Activated effector memory CD4-positive, alpha-beta T cell treated with anti-CD3 and anti-CD28 coated beads, Interleukin-2, amount 50 U/mL, for 16 hours (primary cell): Measurements from ENCODE around the gene SMAD1.

Experiments
- DNase-seq: peaks from one replicate; pipeline ENCODE4 v3.0.0-alpha.2; 2020

Gene SMAD1

DNA sequence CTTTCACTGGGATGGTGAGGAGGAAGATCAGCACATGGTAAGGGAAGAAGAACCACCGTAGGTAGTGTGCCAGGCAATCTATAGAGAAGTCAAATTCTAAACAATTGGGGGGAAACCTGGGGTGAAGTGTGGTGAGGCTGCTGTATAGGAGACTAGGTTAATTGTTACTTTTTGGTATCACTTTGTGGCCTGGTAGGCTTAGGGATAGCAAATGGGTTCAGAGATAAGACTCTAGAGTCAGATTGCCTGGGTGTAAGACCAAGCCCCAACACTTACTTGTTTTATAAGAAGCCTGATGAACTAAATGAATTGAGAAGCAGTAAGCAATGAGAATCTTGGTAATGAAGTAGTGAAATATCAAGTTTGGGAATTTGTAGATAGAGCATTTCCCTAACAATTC lies 8.7 kb downstream of the SMAD1 start:
- no peak for DNase-seq

DNA sequence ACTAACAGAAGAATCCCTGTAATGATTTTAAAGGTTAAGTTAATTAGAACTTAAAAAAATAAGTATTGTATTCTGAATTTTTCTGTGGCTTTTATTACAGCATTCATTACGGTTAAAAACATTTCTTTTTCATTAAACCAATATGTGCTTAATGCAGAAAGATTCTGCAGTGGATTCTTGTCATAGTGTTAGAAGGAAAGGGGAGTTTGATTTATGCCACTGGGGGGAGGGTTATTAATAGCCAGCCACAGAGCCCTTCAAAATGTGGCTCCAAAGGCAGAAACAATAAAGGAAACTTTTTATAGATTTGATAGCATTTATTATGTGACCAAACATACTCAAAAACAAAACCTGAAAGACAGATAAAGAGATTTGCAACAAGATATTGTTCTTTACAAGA lies 9.1 kb downstream of the SMAD1 start:
- DNase-seq = no peak

DNA sequence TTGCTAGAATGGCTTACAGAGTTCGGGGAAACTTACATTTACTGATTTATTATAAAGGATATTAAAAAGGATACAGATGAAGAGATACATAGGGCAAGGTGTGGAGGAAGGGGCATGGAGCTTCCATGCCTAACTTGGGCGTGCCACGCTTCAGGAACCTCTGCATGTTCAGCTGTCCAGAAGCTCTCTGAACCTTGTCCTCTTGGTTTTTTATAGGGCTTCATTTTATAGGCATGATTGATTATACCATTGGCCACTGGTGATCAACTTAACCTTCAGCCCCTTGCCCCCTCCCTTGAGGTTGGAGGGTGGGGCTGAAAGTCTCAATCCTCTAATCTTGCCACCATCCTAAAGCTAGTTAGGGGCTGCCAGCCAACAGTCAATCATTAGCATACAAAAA lies 10.7 kb downstream of the SMAD1 start:
- DNase-seq = no peak

DNA sequence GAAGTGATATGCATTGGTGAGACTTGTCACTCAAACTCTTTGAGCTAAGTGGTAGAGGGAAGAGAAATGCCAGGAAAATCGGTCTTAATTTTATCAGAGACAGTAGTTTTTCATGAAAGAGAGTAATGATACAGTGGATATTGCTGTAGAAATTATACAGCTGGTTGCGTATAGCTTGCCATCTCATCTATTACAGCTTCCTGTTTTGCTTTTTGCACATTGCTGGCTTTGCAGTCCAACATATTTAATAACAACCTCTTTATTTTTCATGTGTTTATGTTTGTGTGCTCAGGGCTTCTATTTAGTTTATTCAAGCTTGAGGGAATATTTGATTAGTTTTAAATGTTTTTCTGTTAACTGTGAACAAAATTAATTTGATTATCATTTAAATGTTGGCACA lies 11.5 kb downstream of the SMAD1 start:
- no peak for DNase-seq

DNA sequence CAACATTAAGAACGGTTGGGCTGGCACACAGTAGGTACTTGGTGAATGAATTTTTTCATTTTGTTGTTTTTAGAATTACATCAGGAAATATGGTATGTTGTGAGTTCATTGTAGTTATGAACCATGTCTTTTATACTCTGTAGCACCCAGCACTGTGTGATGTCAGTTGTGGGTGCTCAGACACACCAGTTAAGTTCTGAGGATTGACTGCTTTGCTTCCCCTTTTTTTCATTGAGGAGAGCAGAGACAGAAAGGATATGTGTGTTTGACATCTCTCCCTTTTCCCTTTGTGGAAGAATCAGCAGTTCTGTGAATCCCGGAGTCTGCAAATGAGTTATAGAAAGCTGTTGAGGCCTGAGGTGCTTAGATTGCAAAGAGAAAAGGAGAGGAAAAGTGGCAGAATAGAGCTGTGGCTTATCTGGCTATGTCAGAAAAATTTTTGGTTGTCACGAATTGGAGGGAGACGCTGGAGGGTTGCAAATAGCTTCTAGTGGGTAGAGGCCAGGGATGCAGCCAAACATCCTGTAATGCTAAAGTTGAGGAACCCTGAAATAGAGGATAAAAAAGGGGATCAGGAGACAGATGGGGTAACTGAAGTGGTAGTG lies 13.1 kb downstream of the SMAD1 start:
- DNase-seq = no peak

DNA sequence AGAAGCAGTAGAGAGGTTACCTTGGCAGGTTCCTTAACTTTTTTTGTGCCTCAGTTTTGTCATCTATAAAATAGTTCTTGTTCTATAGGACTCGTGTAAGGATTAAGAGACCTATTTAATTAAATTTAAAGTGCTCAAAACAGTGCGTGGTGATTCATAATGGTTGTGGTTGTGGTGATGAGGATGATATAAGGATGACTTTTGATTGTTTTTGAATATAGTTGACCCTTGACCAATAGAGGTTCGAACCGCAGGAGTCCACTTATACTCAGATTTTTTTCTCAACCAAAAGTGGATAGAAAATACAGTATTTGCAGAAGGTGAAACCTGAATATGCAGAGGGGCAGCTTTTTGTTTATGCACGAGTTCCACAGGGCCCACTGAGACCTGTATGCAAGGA lies 14.6 kb downstream of the SMAD1 start:
- DNase-seq = no peak

DNA sequence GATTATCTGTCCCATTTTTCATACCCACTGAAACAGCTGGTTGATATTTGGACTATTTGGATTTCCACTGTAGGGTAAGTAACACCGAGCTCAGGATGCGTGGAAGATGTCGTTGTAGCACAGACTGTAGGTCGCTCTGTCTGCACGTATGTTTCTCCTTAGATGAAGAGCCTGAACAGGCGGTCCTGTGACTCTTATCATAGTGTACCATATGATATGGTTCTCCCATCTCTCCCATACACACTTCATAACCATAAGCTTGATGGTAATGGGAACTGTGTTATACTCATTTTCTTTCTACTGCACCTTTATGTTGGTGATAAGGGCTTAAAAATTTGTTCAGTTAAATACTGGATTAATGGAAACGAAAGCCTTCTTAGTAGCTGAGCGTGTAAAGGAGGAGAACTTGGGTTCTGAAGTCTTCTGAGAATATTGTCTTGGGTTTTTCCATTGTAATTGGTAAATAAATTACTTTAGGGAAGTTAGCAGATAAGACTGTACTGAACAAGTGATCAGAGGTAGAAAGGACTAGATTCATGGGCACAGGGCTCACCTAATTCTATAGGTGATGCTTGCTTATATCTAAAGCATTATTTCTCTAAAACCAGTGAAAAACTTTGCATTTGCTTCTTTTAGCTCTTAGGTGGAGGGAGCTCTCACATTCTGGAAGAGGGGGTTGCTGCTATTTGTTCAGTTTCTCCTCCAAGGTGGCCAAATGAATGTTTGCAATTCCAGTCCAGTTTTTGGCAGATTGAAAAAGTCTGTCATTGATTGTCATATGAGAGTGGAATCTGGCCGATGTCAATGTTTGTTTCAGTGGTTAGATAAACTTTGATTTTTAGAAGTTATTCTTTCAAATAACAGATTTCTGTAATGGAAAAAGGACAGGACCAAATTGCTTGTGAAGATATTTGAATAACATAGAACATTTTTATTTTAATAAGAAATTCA lies 15.8 kb downstream of the SMAD1 start:
- DNase-seq = no peak

DNA sequence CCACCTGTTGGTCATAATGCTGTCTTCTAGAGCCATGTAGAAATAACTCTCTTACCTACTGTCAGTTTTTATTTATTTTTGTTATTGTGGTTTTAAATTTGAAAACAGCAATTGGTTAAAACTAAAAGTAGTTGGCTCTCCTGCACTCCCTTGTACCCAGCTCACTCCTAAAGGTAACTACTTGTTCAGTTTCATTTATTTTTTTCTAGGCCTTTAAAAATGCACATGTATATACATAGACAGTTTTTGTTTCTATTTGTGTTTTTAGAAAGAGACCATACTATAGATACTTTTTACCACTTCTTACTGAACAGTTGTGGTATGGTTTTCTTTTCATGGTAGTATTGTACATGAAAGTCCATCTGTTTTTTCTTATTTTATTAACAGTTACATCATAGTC lies 16.8 kb downstream of the SMAD1 start:
- no peak for DNase-seq

DNA sequence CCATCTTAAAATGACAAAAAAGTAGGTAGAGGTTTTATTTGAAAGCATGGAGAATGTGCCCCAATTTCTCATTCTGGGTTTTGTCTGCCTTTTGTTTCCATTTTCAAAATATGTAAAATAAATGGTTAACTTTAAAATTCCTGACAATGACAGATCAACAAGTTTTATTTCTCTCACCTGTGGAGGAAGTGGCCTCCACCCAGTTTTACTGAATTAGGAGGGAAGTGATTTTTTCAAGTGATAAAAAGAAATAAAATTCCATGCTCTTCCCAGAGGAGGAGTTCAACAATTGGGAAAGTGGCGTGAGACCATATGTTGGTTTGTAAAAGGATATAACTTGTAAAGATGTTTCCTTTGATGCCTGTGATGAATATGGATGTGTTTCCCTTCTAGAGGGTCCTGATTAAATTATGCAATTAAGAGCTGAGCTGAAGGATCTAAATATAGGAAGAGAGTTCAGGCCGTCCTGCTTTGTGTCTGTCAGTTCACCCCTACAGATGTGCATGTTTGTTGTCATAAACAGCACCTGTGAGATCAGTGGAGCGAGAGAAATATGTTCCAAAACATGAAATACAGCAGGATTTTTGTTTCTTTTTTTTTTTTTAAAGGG lies 19.5 kb downstream of the SMAD1 start:
- no peak for DNase-seq

DNA sequence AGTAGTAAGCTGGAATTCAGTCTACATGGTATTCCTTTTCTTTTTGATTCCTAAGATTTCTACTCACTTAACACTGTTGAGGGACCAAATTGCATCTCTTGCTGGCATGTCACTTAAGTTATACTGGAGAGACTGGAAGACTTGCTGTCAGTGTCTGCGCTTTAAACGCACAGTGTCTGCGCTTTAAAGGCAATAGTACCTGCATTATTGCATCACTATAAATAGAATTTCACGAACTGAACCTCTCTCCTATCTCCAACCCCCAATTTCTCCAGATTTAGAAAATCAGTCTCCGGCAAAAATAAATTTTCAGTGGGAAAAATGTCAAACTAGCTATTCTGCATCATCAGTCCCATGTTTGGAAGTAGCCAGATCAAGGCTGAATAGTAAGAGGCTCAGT lies 21.2 kb downstream of the SMAD1 start:
- DNase-seq = no peak

DNA sequence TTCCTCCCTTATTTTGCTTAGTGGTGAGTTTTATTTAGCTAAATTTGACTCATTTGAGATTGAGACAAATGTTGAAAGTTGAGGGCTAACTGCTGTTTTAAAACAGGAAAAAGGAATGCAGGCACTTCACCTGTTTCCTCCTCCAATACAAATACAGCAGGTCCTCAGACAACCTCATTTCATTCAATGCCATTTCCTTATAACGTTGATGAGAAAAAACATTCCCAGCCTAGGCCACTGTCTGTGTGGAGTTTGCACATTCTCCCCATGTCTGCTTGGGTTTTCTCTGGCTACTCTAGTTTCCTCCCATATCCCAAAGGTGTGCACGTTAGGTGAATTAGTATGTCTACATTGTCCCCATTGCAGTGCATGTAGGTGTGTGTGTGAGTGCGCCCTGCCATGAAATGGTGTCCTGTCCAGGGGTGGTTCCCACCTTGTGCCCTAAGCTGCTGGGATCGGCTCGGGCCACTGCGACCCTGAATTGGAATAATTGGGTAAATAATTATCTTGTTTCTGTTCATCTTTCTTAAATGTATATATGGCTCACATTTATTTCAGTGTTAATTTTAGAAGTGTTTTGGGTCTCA lies 21.9 kb downstream of the SMAD1 start:
- no peak for DNase-seq

DNA sequence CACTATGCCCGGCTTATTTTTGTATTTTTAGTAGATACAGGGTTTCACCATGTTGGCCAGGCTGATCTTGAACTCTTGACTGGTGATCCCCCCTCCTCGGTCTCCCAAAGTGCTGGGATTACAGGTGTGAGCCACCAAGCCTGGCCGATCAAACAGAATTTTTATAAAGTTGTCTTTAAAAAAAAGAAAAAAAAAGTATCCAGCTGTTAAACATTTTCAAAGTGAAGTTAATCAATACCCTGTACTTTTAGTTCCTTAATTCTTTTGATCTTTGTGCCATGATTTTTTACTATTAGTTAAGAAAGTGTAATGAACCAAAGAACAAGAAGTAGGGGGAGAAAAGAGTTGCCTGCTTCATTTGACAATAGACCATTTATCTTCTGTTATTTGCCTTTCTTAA lies 24.3 kb downstream of the SMAD1 start:
- DNase-seq = no peak

DNA sequence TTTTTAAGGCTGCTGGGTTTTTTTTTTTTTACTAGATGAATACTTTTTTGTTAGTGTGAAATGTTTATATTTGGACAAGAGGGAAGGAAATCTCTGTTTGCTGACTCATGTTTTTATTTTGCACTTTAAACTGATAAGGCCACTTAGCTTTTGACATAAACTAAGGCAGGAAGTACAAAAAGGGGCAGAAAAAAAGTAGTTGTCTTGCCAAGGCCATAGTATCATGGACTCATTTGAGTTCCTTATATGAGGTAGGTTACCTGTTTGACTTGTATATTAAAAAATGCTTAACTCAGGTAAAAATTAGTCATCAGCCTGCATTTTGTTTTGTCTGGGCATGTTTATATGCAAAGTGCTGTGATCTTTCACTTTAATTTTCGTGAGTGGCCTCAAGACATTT lies 26.0 kb downstream of the SMAD1 start:
- DNase-seq = no peak

DNA sequence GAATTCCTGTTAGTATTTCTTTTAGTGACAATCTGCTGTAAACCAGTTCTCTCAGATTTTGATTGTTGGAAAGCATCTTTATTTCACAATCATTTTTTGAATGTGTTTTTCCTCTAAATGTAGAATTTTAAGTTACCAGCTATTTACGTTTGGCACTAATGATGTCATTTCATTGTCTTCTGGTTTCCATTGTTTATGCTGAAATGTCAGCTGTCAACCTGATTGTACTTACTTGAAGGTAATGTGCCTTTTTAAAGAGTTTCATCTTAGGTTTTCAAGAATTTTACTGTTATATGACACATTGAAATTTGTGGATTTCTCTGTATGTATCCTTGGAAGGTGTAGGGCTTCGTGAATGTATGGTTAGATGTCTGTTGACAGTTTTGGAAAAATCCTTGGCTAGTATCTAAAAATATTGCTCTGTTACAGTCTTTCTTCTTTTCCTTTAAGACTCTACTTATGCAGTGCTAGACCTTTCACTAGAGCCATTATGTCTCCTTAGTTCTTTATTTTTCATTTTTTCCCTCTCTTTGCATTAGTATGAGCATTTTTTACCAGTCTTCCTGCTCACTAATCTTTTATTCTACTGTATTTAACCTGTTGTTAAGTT lies 30.4 kb downstream of the SMAD1 start:
- DNase-seq = no peak

DNA sequence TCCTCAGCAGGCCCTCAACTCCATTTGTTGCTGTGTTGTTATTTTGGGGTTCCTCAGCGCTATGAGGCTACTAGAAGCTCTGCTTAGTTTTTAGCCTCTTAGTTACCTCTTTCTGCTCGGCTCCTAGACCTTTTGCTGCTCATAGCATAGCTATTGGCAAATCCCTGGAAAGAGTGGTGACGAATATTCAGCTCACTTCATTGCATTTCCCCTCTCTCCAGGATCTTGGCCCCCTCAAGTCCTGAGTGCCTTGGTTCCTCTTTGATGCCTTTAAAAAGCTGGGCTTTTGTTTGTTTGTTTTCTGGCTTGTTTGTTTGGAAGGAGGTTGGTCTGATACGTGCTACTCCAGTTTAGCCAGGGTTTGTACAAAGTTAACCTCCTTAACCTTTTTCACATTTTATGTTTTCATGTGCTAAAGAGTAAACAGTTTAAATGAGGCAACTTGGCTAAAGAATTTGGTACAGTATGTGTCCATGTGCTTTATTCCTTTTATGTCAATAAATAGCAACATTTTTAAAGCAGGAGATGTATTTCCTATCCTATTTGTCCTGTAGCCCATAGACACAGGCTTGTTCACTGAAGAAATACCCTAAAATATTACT lies 31.5 kb downstream of the SMAD1 start:
- no peak for DNase-seq

DNA sequence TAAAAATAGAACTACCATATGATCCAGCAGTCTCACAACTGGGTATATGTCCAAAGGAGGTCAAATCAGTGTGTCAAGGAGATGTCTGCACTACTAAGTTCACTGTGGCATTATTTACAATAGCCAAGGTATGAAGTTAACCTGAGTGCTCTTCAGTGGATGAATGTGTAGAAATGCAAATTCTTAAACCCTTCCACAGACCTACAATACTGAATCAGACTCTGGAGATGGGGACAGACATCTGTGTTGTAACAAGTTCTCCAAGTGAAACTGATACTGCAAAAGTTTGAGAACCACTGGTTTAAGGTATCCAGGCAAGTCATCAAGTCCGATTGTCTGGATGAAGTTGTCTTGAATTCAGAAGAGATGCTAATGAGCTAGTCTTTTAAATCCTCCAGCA lies 38.5 kb downstream of the SMAD1 start:
- no peak for DNase-seq

DNA sequence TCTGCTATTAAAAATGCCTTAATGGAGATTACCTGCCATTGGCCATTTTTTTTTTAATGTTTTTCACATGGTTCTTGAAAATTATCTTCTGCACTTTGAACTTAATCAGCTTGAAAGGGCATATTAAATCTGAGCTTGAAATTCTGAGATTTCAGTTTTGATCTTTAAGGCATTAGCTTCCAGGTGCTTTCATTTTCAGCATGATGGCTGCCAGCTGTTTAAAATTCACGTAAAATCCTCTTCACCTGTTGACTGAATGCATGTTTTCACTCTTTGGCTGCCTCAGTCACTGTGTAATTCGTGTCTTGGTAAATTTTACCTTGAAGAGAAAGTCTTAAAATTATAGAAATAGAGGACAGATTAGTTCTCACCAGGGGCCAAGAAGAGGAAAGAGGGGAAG lies 39.6 kb downstream of the SMAD1 start:
- no peak for DNase-seq

DNA sequence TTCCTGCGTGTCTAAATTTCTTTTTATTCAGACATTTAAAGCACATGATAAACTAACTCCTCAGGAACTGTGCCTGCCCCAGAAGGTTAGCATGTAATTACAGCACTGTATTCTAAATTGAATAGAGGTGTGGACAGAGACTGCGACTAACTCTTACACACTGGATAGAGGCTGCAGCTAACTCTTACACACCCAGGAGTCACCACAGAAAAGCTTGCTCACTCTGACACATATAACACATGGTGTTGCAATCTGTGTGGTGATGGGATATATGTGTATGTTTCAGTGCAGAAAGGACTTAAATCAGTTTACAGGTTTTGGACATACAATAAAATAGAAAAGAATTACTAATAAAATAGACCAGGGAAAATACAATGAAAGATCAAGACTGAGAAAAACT lies 41.5 kb downstream of the SMAD1 start:
- no peak for DNase-seq

DNA sequence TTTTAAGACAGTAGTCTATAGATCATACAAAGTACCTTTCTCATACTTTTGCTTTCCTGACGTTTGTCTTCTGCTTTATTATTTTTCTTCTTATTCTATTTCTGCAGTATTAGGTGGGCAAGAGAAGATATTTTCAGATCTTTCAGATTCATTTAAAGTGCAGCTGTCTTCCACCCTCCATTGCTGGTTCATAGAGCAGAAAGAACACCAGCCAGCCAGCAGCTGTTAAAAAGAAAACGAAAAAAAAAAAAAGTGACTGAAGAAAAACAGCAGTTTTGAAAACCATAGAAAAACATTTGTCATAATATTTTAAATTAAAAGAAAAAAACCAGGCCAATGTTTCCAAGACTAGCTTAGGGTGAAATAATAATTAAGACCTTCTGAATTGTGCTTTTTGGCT lies 42.9 kb downstream of the SMAD1 start:
- DNase-seq = no peak

DNA sequence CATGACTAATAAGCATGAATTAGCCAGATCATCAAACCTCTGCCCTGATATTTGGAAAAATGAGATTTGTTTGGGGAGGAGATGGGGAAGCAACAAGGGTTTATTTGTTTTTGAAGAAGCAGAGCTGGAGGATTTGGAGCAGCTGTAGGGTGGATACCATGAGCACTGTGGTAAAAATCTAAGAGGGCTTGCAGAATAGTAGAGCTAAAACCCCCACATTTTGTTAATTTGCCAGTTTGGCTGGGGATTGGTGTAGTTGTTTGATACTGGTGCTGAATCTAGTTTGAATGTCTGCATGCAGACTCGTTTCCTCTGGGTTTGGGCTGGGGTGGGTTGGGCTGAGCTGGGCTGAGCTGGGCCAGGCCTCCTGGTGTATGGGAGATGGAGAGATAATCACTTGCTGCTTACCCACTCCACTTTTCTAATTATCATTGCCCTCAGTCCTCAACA lies 43.7 kb downstream of the SMAD1 start:
- no peak for DNase-seq

DNA sequence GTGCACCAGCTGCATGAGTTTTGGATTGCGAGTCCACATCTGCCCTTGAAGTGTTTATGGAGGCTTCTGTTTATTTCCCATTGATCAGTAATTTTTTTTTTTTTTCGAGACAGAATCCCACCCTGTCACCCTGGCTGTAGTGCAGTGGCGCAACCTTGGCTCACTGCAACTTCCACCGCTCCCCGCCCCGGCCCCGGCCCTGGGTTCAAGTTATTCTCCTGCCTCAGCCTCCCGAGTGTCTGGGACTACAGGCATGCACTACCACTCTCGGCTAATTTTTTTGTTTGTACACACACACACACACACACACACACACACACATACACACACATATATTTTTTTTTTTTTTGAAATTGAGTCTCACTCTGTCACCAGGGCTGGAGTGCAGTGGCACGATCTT lies 46.1 kb downstream of the SMAD1 start:
- no peak for DNase-seq

DNA sequence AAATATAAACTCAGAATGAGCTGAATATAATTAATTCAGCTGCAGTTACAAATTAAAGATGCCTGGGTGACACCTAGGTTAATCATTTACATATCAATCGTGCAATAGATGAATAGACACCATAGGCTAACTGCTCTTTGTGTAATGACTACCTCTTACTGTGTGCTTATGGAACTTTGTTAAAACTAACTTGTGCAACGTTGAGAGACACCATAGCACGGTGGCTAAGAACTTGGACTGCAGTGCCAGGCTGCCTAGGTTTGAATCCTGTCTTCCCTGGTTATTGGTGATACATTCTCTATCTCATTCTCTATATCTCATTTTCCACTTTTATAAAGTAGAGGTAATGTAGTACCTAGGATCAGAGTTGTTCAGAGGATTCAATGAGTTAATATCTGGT lies 46.9 kb downstream of the SMAD1 start:
- no peak for DNase-seq

DNA sequence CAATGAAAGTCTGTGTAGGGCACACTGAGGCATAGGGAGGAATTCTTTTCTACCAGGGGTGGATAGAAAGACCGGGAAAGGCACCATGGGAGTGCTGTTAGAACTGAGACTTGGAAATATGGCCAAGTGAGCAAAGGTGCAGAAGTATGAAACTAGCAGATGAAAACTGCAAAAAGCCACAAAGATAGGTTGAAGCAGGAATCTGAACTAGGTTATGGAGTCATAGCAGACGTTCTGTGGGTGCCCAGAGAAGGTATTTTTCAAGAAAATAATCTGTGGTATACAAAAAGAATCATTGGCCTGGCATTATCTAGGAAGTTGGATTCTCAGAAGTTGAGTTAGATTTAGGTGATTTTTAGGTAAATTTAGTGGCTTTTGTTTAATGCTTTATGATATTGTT lies 48.5 kb downstream of the SMAD1 start:
- no peak for DNase-seq
